Hepatocyte (in vitro differentiated cells): Measurements from ENCODE around the gene ANO10.

ENCODE experiments used
- CTCF ChIP-seq: fragments of 200-600 bp; sonication (generic); IDR thresholded peaks from 2 replicates; pipeline ENCODE4 v1.5.1; 2016; ENCODE audit warnings: antibody characterized with exemption, mild to moderate bottlenecking; ENCODE audit not compliant: poor library complexity
- EZH2 ChIP-seq: fragments of 200-600 bp; sonication (generic); IDR thresholded peaks from 2 replicates; pipeline ENCODE4 v1.6.1; 2016; ENCODE audit warnings: antibody characterized with exemption, mild to moderate bottlenecking, borderline replicate concordance

GRCh38 chr3:43484926-43485488 is 136.8 kb downstream of the ANO10 start:
- TF ChIP-seq EZH2, result no peak
- no peak for TF ChIP-seq CTCF
